ENCODE measurements around the gene KIRREL3. TPM values are rescaled to one million over a fixed set of nuclear protein-coding genes. Genes with fewer than 3 reads are reported as not detected.

Gene KIRREL3
- polyA plus RNA-seq, 1 donor, result 2.1 TPM

DNA sequence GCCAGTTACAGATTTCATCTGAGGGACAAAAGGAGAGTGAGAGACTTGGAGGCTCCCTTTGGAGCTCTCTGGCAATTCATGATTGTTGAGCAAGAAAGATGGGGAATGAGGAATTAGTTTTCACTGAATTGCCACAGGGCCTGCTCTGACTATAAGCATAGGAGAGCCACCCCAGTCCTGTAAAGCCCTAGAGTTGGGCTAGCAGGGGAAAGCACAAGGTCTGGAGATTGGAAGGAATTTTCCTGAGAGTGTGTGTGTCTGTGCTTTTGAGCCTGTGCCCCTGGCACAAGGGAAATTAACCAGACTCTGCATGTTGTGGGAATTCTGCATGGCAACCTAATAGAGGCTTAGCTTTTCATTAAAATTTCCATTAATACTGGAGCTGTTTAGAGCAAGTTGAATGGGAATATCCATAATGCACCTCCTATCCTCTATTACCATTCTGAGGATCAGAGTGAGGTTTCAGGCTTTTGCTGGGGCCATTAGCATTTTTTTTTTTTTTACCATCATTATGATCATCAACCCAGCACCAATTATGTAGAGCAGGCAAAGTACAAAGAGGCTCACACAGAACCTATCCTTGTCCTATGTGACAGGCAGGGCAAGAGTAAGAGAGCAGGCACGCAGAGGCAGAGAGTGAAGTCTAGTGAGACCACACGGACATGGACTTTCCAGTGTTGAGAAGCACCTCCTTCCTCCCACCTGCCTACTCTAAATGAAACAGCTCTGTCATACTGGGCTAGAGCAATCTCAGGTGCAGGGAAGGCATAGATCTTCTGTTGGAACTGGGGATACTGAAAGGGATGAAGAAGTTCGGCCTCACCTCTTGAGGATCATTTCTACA lies 336.6 kb downstream of the KIRREL3 start:
- no peak for DNase-seq

DNA sequence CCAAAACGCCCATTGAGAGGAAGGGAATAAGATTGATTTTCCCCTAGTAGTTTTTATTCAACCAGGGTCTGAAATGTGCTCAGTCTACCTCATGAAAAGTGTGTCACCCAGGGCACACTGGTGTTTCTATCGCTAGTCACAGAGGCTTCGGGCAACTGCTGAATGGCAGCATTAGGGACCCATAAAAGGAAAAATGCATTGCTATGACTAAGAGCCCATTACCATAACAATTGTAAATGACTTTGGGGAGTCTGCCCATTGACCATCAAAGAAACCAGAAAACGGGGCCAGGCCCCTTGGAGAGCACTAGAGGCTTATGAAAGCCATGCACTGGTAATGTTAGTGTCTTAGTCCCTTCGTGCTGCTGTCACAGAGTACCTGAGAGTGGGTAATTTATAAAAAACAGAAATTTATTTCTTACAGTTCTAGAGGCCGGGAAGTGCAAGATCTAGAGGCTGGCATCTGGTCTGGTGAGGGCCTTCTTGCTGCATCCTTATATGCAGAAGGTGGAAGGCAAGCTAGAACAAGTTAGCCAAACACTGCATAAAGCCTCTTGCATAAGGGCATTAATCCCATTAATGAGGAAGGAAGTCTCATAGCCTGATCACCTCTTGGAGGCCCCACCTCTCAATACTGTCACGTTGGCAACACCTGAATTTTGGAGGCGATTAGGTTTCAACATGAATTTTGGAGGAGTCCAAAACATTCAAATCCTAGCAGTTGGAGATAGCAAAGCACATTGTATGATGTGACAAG lies 338.4 kb downstream of the KIRREL3 start:
- no peak for DNase-seq

DNA sequence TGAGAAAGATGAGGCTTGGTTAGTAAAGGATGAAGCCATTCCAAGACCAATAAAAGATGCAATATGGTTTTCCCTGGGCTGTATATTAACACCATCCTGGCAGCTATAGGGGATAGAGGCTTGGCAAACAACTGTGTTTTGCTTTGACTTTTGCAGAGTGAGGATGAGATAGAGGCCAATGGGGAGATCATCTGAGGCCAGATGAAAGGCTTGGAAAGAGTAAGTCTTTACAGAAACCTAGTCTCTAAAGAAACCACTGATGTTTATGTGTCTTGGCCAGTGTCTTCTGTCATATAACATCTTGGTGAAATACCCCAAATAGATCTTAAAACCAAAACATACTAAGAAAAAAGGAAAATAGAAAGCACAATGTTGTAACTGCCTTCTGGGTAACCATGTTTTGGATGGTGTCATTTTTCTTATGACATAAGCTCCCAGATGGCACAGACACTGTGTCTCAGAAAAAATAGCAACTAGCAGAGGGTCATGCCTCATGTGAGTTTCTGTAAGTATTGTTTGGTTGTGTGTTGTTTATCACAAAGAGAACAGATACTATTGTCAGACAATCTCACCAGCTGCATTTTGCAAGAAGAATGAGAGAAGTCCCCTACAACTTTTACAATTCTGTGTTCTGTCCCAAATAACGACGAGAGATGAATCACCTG lies 339.7 kb downstream of the KIRREL3 start:
- no peak for DNase-seq

DNA sequence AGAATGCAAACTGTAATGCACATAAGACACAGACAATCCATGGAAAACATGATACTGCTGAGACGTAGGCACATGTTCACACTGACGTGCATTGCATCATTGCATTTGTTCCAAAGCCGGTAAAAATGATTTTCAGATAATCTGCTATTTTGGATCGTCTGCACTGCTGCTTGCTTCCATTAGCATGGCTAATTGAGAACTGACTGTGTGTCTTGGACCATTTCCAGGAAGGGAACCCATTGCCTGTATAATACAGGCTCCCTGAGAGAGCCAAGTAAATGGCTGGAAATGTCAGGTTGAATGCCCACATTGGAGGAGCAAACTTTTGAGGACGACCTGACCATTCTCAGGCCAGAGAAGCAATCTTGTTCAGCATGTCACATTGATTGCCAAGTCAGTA lies 340.2 kb downstream of the KIRREL3 start:
- DNase-seq, result no peak

DNA sequence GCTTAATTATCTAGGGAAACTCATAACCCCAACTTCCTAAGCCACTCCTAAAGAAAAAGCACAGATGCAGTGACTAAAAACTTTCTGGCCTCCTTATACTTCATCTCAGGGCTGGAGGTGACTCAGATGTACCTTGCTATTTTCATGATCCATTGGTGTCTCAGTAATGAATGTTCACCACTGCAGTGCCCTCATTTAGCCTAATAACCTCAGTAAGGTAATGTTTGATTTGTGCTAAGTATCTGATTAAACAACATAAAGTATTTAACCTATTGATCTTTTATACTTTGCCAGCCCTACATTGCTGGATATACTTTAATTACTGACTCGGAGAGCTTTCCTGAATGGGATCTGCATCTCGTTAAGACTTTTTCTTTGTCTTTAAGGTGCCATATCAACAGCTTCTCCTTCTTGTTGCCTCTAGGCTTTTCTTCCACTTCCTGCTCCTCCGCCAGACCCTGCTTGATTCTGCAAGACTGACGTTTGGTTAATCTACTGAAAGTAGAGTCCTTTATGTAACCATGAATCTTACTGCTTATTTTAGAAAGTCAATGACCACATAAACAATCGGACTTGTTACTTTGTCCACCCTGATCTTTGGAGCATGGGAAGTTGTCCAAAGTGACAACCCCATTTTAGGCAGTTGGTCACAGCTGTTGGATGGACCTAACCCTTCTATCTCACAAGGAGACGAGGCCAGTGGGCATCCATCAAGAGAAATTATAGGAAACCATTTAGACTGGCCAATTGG lies 342.1 kb downstream of the KIRREL3 start:
- no peak for DNase-seq

DNA sequence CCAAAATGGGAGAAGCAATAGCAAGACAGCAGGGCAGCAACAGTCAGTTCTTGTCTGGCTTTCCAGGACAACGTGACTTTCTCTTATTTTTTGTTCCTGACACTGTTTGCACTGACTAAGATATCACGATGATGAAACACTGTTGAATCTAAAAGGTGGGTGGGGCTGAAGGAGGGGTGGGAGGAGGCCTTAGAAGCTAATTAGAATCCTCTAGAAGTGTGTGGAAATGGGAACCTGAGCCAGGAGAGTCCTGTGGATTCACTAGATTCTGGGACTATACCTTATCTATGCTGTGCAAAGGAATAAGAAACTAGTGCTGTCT lies 344.8 kb downstream of the KIRREL3 start:
- DNase-seq, result no peak

DNA sequence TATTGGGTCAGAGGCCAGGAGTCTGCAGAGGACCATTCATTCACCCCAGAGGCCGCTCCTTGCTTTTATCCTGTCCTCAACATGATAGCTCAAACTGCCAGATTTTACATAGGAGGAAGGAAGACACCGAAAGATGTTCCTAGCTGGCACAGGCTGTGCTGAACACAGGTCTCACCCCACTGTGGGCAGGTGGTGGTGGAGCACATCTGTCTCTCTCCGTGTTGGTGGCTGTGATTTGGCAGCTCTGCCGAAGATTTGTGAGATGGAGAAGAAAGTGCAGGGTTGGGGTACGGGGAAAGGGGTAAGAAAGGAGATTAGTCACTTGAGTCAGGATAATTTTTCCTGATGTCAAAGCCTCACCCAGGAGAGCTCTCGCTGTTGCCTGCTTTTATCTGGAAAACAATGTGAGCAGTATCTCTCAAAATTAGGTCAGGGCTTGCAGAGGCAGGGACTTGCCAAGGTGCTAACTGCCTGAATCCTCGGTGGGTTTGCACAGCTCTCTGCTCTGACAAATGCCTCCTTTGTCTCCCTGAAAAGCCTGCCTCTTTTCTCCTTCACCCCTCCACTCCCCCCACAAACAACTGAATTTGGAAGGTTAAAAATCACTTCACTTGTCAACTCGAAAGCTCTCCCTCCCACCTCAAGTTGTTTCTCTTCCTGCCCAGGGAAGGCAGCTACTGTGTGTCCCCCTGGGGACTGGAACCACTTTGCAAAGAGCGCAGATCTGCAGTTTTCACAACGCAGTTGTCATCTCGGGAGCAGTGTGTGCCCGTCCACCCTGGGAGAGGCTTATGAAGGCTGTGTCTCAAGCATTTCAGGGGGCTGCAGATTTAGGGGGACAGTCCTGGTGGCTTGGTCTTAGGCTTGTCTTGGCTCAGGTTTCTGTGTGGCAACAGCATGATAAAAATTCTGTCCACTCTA lies 345.4 kb downstream of the KIRREL3 start:
- DNase-seq, result no peak

DNA sequence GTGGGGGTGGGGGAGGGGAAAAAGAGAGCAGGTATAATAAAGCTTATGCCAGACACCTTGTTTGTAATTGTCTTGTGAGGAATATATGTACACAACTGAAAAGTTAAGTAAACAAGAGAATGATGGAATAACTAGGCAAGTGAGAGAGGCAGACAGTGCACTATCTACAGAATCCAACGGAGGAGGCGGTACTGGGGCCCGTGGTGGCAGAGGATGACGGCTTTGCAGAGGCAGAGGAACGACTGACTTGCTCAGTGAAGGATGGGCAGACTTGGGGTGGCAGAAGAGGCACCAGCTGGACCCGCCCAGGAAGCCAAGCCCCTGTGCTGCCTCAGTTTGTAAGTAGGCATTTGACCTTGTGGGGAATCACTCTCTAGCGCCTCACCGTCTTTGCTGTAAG lies 347.5 kb downstream of the KIRREL3 start:
- DNase-seq, result no peak

DNA sequence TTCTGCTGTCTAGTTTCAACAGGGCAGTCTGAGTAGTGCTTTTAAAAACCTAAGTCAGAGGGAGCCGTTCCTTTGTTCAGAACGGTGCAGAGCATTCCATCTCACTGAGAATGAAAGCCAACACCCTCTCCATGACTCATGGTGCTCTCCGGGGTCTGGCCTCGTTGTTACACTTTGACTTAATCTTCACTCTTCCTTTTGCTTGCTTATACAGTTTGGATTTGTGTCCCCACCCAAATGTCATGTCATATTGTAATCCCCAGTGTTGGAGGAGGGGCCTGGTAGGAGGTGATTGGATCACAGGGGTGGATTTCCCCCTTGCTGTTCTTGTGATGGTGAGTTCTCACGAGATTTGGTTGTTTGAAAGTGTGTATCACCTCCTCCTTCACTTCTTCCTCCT lies 352.8 kb downstream of the KIRREL3 start:
- no peak for DNase-seq

DNA sequence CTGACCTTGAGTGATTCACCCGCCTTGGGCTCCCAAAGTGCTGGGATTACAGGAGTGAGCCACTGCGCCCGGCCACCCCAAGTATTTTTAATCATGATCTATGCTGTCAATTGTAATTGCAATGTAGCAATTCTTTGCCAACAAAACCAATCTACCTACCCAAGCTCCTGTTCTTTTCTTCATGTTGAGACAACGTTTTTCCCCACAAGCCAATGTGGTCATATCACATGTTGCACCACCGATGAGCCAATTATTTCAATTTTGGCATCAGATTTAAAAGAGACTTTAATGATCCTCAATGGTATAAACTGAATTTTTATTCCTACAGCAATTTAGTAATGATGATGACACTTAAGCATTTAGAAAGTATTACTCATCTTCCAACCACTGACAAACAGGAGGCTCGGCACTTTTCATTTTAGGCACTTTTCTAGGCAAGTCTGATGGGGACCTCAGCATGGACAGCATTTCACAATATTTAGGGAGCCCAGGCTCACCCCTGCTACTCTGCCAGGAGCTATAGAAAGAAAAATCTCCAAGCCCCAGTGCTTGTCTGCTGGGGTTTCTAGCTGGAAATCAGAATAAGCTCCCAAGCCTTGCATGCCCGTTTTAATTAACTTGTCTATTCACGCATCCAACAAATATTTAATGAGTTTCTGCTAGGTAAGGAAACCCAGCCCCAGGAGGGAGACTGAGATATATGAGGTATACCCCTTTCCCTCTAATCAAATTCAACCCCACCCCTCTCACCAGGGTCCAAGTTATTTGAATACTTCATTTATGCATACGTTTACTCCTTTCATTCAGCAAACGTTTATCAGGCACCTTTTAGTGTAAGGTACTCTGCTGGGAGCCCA lies 353.6 kb downstream of the KIRREL3 start:
- DNase-seq, result no peak

DNA sequence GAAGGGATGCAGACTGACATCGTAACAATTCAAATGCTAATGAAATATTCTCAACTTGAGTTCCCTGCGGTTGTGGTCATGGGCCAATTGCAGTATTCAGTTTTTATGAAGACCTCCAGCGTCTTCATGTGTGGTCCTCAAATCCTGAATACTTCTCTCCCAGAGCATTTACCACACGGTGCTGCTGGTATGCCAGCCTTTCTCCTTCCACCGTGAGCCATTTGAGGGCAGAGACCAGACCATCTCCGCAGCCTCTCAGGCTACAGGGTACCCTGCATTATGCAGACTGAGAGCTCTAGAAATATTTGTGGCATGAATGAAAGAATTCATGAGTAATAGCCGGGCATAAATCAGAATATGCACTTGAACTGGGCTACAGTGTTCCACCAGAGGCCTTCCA lies 355.4 kb downstream of the KIRREL3 start:
- no peak for DNase-seq

DNA sequence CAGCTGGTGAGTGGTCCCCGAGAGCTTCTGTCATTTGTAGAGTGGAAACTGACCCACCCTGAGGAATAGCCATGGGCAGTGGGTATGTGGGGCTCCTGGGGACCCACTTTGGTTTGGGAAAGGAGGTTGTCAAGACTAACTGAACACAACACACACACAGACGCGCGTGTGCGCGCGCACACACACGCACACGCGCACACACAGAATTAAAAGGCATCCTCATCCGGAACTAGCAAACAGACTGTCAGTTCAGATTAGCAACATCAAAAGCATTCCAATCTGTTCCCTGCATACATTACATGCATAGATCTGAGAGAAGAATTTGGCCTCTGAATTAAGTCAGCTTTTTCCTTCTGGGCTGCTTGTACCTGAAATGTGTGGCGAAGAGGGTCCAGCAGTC lies 360.4 kb downstream of the KIRREL3 start:
- no peak for DNase-seq

DNA sequence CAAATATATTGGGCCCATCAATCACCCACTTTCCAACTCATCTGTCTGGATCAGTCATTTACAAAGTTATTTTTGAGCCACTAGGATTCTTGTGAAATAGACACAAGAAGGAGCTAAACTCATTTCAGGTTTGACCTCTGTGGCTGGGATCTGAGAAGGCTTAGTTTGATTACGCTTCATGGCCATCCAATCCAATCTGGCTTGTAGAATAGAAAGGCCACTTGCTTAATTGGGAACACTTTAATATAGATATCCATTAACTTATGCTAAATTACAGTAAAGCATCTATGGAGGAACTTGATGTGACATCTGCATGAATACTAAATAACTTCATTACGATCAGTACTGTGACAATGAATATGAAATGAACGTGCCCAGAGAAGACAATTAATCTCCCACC lies 360.9 kb downstream of the KIRREL3 start:
- DNase-seq, result no peak

DNA sequence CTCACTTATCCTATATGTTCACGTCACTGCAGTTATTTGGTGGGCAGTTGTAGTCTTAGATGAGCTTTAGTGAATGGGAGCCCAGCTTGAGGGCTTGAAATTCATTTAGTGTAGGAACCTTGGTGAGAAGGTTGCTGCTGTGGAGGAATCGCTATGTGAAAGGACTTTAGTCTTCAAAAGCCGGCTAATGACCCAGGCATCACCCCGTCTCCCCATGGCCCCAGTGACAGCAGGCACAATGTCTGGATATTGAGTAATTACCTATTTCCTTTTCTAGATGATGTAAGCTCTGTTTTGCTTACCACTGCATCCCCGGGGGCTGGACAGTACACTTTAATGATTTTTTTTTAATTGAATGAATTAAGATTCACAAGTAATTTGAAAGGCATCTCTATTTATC lies 361.9 kb downstream of the KIRREL3 start:
- DNase-seq, result no peak

DNA sequence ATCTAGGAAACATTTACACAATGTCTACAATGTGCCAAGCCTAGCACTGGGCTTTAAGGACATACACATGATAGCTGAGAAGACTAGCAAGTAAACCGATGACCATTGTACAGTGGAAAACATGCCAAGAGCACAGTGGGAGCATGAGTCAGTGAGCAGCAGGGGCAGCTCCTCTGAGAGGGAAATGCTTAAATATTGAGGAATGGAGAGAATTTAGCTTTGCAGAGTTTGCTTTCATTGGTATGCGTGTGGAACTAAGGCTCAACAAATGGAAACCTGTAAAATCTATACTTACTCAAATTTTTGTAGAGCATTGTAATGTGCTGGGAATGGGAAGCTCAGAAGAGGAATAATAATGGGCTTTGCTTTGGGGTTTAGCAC lies 362.8 kb downstream of the KIRREL3 start:
- no peak for DNase-seq

DNA sequence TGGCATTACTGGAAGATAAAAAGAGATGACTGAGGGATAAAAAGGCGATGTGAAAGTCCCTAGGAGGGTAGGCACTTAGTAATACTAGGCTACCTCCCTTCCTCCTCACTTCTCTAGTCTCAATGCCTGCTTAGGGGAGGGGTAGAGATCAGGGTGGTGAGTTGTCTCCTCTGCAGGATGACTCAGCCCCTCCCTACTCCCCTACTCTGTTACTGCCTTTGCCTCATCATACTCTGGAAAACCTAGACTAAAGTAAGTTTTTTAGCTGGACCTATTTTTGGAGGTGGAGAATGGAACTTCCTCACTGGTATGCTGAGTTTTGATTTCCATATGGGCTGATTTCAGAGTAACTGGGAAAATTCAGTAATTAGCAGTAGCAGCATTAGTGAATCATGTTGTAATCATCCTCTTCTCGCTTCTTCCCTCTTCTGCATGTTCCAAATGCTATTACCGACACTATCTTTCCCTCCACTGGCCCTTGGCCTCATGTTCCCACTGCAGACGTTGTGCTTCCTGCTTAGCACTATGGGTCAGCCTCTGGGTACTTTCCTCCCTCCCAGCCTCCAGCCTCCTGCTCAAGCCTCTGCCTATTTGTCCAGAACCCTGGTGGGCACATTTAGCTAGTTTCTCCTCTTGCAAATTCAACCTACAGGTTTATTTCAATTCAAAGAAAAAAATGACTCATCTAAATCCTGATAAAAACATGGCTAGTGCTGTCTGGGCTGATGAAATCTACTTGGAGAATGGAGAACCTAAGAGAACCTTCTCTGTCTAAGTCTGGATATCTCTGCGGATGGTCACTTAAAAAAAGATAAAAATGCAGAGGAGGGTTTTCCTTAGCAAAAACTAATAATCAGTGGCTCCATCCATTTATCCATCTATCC lies 363.4 kb downstream of the KIRREL3 start:
- no peak for DNase-seq

DNA sequence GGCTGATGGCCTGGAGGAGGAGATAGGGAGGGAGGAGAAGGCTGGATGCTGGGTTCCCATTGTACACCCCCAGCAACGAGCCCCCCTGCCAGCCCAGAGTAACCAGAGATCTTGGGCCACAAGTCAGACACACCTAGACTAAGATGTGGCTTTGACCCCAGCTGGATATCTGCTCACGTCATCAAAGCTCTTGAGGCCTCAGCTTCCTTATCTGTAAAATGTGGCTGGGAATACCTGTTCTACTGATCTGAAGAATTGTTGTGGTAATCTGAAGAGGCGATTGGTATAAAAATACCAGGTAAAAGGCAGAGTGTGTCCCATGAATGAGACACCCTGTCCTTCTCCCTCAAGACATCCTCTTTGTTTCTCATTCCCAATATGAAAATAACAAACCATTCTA lies 365.1 kb downstream of the KIRREL3 start:
- DNase-seq, result no peak

DNA sequence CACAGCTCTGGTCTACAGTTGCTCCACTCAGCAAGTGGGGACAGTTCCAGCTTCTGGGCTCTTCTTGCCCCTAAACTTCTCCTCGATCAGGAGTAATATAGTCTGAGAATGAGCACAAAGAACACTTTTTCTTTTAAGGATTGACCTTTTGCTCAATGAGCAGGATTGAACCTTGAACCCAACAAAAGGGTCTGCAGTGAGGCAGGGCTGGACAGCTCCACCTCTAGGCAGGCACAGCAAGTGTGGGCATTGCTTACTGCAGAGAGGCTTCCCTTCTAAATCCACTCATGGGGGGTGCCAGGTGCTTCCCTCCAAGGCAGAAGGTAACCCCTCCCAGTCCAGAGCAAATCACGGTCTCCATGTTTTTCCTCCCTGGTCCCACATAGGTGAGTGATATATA lies 365.6 kb downstream of the KIRREL3 start:
- no peak for DNase-seq

DNA sequence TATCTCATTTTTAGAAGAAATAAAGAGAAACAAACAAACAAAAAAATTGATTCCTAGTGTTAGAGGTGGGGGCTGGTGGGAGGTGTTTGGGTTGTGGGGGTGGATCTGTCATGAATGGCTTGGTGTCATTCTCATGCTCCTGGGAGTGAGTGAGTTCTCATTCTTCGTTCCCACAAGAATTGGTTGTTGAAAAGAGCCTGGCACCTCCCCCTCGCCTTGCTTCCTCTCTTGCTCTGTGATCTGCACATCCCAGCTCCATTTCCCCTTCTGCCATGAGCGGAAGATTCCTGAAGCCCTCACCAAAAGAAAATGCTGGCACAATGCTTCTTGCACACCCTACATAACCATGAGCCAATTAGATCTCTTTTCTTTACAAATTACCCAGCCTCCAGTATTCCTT lies 367.2 kb downstream of the KIRREL3 start:
- DNase-seq, result no peak

Data from left kidney (tissue), 2 donors.